ENCODE results near the gene CORO2A. TPM values are rescaled to one million over a fixed set of nuclear protein-coding genes. Genes with fewer than 3 reads are reported as not detected.

CORO2A gene
- total RNA-seq, 4 donors from 2014 or later: 1.1 to 3.5 (median 2.1) TPM

DNA sequence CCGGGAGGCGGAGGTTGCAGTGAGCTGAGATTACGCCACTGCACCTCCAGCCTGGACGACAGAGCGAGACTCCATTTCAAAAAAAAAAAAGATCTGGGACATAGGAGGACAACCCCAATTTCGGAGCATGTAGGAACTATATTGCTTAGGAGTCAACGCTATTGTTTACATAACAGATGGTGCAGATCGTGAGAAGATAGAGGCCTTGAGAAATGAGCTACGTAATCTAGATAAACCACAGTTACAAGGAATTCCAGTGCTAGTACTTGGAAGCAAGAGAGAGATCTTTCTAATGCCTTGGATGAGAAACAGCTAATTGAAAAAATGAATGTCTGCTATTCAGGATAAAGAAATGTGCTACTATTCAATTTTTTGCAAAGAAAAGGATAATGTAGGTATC, 42.7 kb upstream of the CORO2A start:
- H3K36me3 ChIP-seq: peaks cover 6 to 9% of the 10 kb centered on the region in 2 donors
- intact Hi-C loops (cut with DNase I): no loop called here

DNA sequence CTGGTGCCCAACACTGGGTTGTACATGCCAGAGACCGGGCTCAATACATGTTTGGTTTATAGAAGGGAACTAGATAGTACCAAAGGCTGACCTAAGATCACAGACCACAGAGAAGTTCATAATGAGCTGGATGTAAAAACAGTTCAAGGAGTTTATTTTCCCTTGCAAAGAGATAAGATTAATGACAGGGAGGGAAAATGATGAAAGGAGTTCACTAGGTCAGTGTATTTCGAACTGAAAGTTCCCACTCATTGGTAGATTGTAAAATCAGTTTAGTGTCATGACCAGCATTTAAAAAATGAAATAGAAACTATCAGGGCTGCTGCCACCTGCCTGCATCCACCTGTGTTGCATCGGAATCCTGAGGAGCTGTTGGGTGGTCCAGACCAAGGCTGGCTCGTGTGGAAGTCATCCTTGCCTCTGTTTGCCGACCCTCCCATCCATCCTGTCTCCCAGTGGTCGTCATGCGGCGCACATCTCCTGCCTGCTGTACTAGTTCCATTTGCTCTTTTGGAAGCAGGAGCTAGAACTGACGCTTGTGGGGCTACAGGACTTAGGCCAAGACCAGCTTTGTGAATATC, 41.9 kb upstream of the CORO2A start:
- H3K4me1 ChIP-seq: peaks cover 0 to 12% of the 10 kb centered on the region in 2 donors
- 88 to 91% methylated on average over 9 of the region's 9 CpGs for WGBS, 2 donors
- no peaks in the 10 kb centered on the region for H3K27me3 ChIP-seq
- H3K36me3 ChIP-seq: peaks cover 6 to 9% of the 10 kb centered on the region in 2 donors
- H3K4me3 ChIP-seq (replicated peaks in 1 of 3): no peak overlapping the region
- TF ChIP-seq POLR2A (IDR thresholded peaks at IDR 0.05): no peak
- TF ChIP-seq, protein P1, sequence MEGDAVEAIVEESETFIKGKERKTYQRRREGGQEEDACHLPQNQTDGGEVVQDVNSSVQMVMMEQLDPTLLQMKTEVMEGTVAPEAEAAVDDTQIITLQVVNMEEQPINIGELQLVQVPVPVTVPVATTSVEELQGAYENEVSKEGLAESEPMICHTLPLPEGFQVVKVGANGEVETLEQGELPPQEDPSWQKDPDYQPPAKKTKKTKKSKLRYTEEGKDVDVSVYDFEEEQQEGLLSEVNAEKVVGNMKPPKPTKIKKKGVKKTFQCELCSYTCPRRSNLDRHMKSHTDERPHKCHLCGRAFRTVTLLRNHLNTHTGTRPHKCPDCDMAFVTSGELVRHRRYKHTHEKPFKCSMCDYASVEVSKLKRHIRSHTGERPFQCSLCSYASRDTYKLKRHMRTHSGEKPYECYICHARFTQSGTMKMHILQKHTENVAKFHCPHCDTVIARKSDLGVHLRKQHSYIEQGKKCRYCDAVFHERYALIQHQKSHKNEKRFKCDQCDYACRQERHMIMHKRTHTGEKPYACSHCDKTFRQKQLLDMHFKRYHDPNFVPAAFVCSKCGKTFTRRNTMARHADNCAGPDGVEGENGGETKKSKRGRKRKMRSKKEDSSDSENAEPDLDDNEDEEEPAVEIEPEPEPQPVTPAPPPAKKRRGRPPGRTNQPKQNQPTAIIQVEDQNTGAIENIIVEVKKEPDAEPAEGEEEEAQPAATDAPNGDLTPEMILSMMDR (IDR thresholded peaks at IDR 0.05): no peak
- H3K9me3 ChIP-seq: no peaks in the 10 kb centered on the region
- intact Hi-C loops (cut with DNase I): no loop called here
- no peak for DNase-seq
- H3K27ac ChIP-seq: no peak overlapping the region

More for the DNA sequence above, 42.7 kb upstream of the CORO2A start:
- no peak for TF ChIP-seq POLR2A (IDR thresholded peaks at IDR 0.05)
- TF ChIP-seq, protein P1 (IDR thresholded peaks at IDR 0.05): no peak
- DNase-seq: no peak
- Histone ChIP-seq H3K4me3 (replicated peaks in 1 of 3) (no peak overlapping the region), H3K27ac (no peak overlapping the region), H3K27me3 (no peaks in the 10 kb centered on the region), H3K4me1 (peaks cover 0 to 12% of the 10 kb centered on the region in 2 donors), H3K9me3 (no peaks in the 10 kb centered on the region)
- WGBS, 2 donors: 95 to 97% methylated on average over 9 of the region's 9 CpGs

DNA sequence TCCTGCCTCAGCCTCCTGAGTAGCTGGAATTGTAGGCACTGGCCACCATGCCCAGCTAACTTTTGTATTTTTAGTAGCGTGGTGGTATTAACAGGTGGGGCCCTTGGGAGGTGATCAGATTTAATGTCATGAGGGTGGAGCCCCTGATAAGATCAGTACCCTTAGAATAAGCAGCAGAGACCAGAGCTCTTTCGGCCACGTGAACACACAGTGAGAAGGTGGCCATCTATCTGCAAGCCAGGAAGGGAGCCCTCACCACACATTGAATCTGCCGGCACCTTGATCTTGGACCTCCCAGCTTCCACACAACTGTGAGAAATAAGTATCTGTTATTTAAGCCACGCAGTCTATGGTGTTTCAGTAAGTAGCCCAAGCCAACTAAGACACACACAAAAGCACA, 40.5 kb upstream of the CORO2A start:
- Histone ChIP-seq H3K27ac (peak overlapping the region in 1 of 3 donors; percentile 32), H3K27me3 (no peaks in the 10 kb centered on the region), H3K4me3 (replicated peaks in 1 of 3) (no peak overlapping the region), H3K4me1 (peaks cover 0 to 12% of the 10 kb centered on the region in 2 donors), H3K36me3 (peaks cover 14 to 16% of the 10 kb centered on the region in 2 donors), H3K9me3 (no peaks in the 10 kb centered on the region)
- intact Hi-C loops (cut with DNase I): no loop called here
- no peak for DNase-seq
- 93% methylated on average over 5 of the region's 5 CpGs for WGBS, 2 donors
- TF ChIP-seq POLR2A (IDR thresholded peaks at IDR 0.05): no peak
- TF ChIP-seq, protein P1 (IDR thresholded peaks at IDR 0.05): no peak

DNA sequence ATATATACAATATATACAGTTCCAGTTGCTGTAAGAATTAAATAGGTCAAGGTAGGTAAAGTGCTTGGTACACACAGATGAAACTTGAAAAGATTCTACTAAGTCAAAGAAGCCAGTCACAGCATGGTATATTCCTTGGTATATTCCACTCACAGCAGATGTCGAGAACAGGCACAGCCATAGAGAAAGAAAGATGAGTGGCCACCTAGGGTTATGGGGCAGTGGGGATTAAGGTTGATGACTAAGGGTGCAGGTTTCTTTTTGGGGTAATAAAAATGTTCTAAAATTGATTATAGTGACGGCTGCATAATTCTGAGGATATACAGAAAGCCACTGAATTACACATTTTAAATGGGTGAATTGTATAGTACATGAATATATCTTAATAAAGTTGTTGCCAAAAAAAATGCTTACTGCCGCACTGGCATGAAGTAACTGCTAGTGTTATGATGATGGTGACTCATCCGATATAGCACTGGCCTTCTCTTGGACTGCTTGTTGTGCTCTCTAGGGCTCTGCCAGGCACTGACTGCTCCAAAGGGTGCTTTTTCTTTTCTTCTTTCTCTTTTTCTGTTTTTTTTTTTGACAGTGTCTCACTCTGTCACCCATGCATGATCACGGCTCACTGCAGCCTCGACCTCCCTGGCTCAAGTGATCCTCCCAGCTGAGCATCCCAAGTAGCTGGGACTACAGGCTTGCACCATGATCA, 39.5 kb upstream of the CORO2A start:
- H3K9me3 ChIP-seq: no peaks in the 10 kb centered on the region
- peaks cover 0 to 12% of the 10 kb centered on the region in 2 donors for H3K4me1 ChIP-seq
- no peak overlapping the region for H3K4me3 ChIP-seq (replicated peaks in 1 of 3)
- intact Hi-C loops (cut with DNase I): no loop called here
- DNase-seq: peak; percentile 50 to 51
- 62 to 71% methylated on average over 6 of the region's 6 CpGs for WGBS, 2 donors
- H3K27ac ChIP-seq: peak overlapping the region in 1 of 3 donors; percentile 51
- TF ChIP-seq, protein P1 (IDR thresholded peaks at IDR 0.05): no peak
- TF ChIP-seq POLR2A (IDR thresholded peaks at IDR 0.05): no peak
- H3K36me3 ChIP-seq: peaks cover 14 to 16% of the 10 kb centered on the region in 2 donors
- no peaks in the 10 kb centered on the region for H3K27me3 ChIP-seq

DNA sequence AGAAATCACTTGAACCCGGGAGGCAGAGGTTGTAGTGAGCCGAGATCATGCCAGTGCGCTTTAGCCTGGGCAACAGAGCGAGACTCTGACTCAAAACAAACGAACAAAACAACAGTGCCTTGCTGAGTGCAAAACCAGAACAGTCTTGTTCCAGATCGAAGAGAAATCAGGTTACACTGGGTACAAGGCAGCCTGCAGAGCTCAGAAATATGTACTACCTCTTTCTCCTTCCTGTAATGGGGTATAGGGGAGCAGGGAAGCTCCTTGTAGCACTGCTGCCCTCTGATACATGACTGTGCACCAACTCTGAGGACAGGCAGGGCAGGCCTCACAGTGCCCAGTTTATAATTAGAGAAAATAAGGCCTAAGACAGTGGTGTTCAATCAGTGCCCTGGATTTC, 38.4 kb upstream of the CORO2A start:
- peak in 1 of 2 donors; percentile 38 for DNase-seq
- no peak for TF ChIP-seq POLR2A (IDR thresholded peaks at IDR 0.05)
- TF ChIP-seq, protein P1 (IDR thresholded peaks at IDR 0.05): no peak
- intact Hi-C loops (cut with DNase I): no loop called here
- no peak overlapping the region for H3K4me3 ChIP-seq (replicated peaks in 1 of 3)
- H3K4me1 ChIP-seq: peaks cover 0 to 12% of the 10 kb centered on the region in 2 donors
- H3K27ac ChIP-seq: peak overlapping the region in 1 of 3 donors; percentile 66
- no peaks in the 10 kb centered on the region for H3K27me3 ChIP-seq
- H3K9me3 ChIP-seq: no peaks in the 10 kb centered on the region
- WGBS, 2 donors: 56 to 69% methylated on average over 6 of the region's 6 CpGs
- H3K36me3 ChIP-seq: peaks cover 14 to 19% of the 10 kb centered on the region in 2 donors
